IMR-90 (cell line): ENCODE measurements around the gene EIF2B4. TPM values are rescaled to one million over a fixed set of nuclear protein-coding genes. Genes with fewer than 3 reads are reported as not detected.

Experiments
- ATAC-seq: fragments of 200-7000 bp; cut with Tn5 transposase; 2 replicates; pipeline ENCODE4 v1.9.1; 2020; ENCODE audit warnings: low read depth, mild to moderate bottlenecking, moderate library complexity
- BruUV-seq: library from RNA; stranded (reverse); fragments of 400-500 nt; replicated peaks from 2 replicates; lab custom pipeline; 2021; lab: Mats Ljungman, UMichigan
- CTCF ChIA-PET: fragments of 300-600 bp; formaldehyde crosslinking; extraction: SDS; loops from one replicate; lab custom pipeline; 2021; ENCODE audit warnings: antibody characterized with exemption; lab: Yijun Ruan, JAX
- POLR2A ChIA-PET: fragments of 300-600 bp; sonication (Branson Sonifier 250); formaldehyde crosslinking; loops from one replicate; lab custom pipeline; 2022; ENCODE audit warnings: antibody characterized with exemption; ENCODE audit not compliant: unreplicated experiment; lab: Charles Lee
- DNase-seq: peaks from one replicate; pipeline ENCODE4 v3.0.0; 2013
- H2AFZ ChIP-seq: replicated peaks from 2 replicates; pipeline ENCODE3; 2013; ENCODE audit warnings: low read length, mild to moderate bottlenecking; ENCODE audit not compliant: poor library complexity
- H2AK5ac ChIP-seq: 2 replicates; pipeline ENCODE4 v1.6.1; 2013; ENCODE audit warnings: low read depth, low read length, inconsistent platforms
- H2AK9ac ChIP-seq: replicated peaks from 2 replicates; pipeline ENCODE3; 2013; ENCODE audit warnings: mild to moderate bottlenecking, low read depth, low read length, moderate library complexity; ENCODE audit not compliant: poor library complexity
- H2BK120ac ChIP-seq: 2 replicates; pipeline ENCODE4 v1.6.1; 2013; ENCODE audit warnings: low read depth, low read length, inconsistent platforms
- H2BK15ac ChIP-seq: 3 replicates; pipeline ENCODE4 v1.6.1; 2013; ENCODE audit warnings: low read depth, low read length, inconsistent platforms
- H2BK20ac ChIP-seq: 2 replicates; pipeline ENCODE4 v1.6.1; 2013; ENCODE audit warnings: low read depth, mild to moderate bottlenecking, inconsistent platforms, low read length, moderate library complexity
- H2BK5ac ChIP-seq: 2 replicates; pipeline ENCODE4 v1.6.1; 2013; ENCODE audit warnings: mild to moderate bottlenecking, low read depth, low read length, inconsistent platforms; ENCODE audit not compliant: poor library complexity, severe bottlenecking
- H3K14ac ChIP-seq: replicated peaks from 2 replicates; pipeline ENCODE4 v1.6.1; 2013; ENCODE audit warnings: low read depth, low read length, inconsistent platforms
- H3K18ac ChIP-seq: 2 replicates; pipeline ENCODE4 v1.6.1; 2013; ENCODE audit warnings: low read depth, low read length, control low read depth
- H3K23ac ChIP-seq: 2 replicates; pipeline ENCODE4 v1.6.1; 2013; ENCODE audit warnings: low read depth, low read length, inconsistent platforms
- H3K27ac ChIP-seq: 2 replicates; pipeline ENCODE4 v1.5.1; 2013; ENCODE audit warnings: mild to moderate bottlenecking, control low read depth, low read length; ENCODE audit not compliant: insufficient read depth
- H3K27me3 ChIP-seq: 2 replicates; pipeline ENCODE4 v1.6.1; 2013; ENCODE audit warnings: low read length; ENCODE audit not compliant: control insufficient read depth, insufficient read depth
- H3K36me3 ChIP-seq: 2 replicates; pipeline ENCODE4 v1.6.1; 2013; ENCODE audit warnings: low read length, mixed read lengths; ENCODE audit not compliant: control insufficient read depth, insufficient read depth
- H3K4ac ChIP-seq: 2 replicates; pipeline ENCODE4 v1.6.1; 2013; ENCODE audit warnings: low read depth, low read length, inconsistent platforms
- H3K4me1 ChIP-seq: 2 replicates; pipeline ENCODE4 v1.6.1; 2013; ENCODE audit warnings: low read length, mixed read lengths; ENCODE audit not compliant: control insufficient read depth, insufficient read depth
- H3K4me2 ChIP-seq: 2 replicates; pipeline ENCODE4 v1.6.1; 2013; ENCODE audit warnings: low read depth, mild to moderate bottlenecking, control low read depth, low read length, moderate library complexity
- H3K4me3 ChIP-seq: 2 replicates; pipeline ENCODE4 v1.5.1; 2013; ENCODE audit warnings: low read depth, mild to moderate bottlenecking, control low read depth, low read length, moderate library complexity; ENCODE audit not compliant: insufficient read depth
- H3K56ac ChIP-seq: 2 replicates; pipeline ENCODE4 v1.6.1; 2013; ENCODE audit warnings: low read length, inconsistent platforms; ENCODE audit not compliant: insufficient read depth; ENCODE audit errors: extremely low read depth
- H3K79me1 ChIP-seq, 2 experiments: 2 replicates each; pipeline ENCODE4 v1.6.1; 2013; ENCODE audit warnings: low read length in 2 of 2, inconsistent platforms in 1 of 2, low read depth in 1 of 2
- H3K9ac ChIP-seq: 2 replicates; pipeline ENCODE4 v1.6.1; 2013; ENCODE audit warnings: low read depth, low read length, control low read depth
- H3K9me1 ChIP-seq: 2 replicates; pipeline ENCODE4 v1.6.1; 2013; ENCODE audit warnings: low read length, inconsistent platforms; ENCODE audit not compliant: insufficient read depth
- H3K9me3 ChIP-seq: 2 replicates; pipeline ENCODE4 v1.6.1; 2013; ENCODE audit warnings: low read length; ENCODE audit not compliant: control insufficient read depth, insufficient read depth
- H4K20me1 ChIP-seq: 2 replicates; pipeline ENCODE4 v1.6.1; 2013; ENCODE audit warnings: low read length, inconsistent platforms; ENCODE audit not compliant: insufficient read depth
- H4K5ac ChIP-seq: 2 replicates; pipeline ENCODE4 v1.6.1; 2013; ENCODE audit warnings: mild to moderate bottlenecking, low read depth, low read length, control low read depth
- H4K8ac ChIP-seq, 2 experiments: 2 replicates each; pipeline ENCODE4 v1.6.1; 2013; ENCODE audit warnings: low read depth in 2 of 2, low read length in 2 of 2, control low read depth in 1 of 2, inconsistent platforms in 1 of 2
- H4K91ac ChIP-seq: 2 replicates; pipeline ENCODE4 v1.6.1; 2013; ENCODE audit warnings: low read depth, low read length, inconsistent platforms; ENCODE audit not compliant: insufficient read depth
- BHLHE40 ChIP-seq: fragments of 150-350 bp; IDR thresholded peaks from 2 replicates; pipeline ENCODE4 v1.6.1; 2016; ENCODE audit warnings: mild to moderate bottlenecking, low read depth, low read length
- CEBPB ChIP-seq: IDR thresholded peaks from 2 replicates; pipeline ENCODE4 v1.6.1; 2012; ENCODE audit warnings: low read depth, low read length, improper control_type of control experiment
- CHD1 ChIP-seq: IDR thresholded peaks from 2 replicates; pipeline ENCODE4 v1.6.1; 2012; ENCODE audit warnings: low read depth, low read length, improper control_type of control experiment
- CTCF ChIP-seq: conservative IDR thresholded peaks from 2 replicates; pipeline ENCODE4 v1.5.1; 2012; ENCODE audit warnings: mild to moderate bottlenecking, low read depth, low read length, improper control_type of control experiment
- FOS ChIP-seq: fragments of 150-350 bp; IDR thresholded peaks from 2 replicates; pipeline ENCODE4 v1.6.1; 2016; ENCODE audit warnings: low read depth, low read length
- MAFK ChIP-seq: IDR thresholded peaks from 2 replicates; pipeline ENCODE4 v1.6.1; 2012; ENCODE audit warnings: low read depth, low read length, improper control_type of control experiment
- MAZ ChIP-seq: IDR thresholded peaks from 2 replicates; pipeline ENCODE4 v1.6.1; 2012; ENCODE audit warnings: low read depth, mild to moderate bottlenecking, low read length, improper control_type of control experiment, moderate library complexity, borderline replicate concordance
- MXI1 ChIP-seq: IDR thresholded peaks from 2 replicates; pipeline ENCODE4 v1.6.1; 2012; ENCODE audit warnings: low read depth, mild to moderate bottlenecking, low read length, moderate library complexity, borderline replicate concordance
- NFE2L2 ChIP-seq: fragments of 150-350 bp; IDR thresholded peaks from 2 replicates; pipeline ENCODE4 v1.6.1; 2016; ENCODE audit warnings: low read depth, mild to moderate bottlenecking, low read length
- POLR2A ChIP-seq: IDR thresholded peaks from 2 replicates; pipeline ENCODE4 v1.6.1; 2012; ENCODE audit warnings: mild to moderate bottlenecking, low read depth, low read length
- RAD21 ChIP-seq: IDR thresholded peaks from 2 replicates; pipeline ENCODE4 v1.6.1; 2012; ENCODE audit warnings: low read length, improper control_type of control experiment
- RCOR1 ChIP-seq: IDR thresholded peaks from 2 replicates; pipeline ENCODE4 v1.6.1; 2012; ENCODE audit warnings: mild to moderate bottlenecking, low read length, improper control_type of control experiment; ENCODE audit not compliant: insufficient replicate concordance
- RFX5 ChIP-seq: IDR thresholded peaks from 2 replicates; pipeline ENCODE4 v1.8.0; 2012; ENCODE audit warnings: low read depth, mild to moderate bottlenecking, low read length, moderate library complexity
- SMC3 ChIP-seq: fragments of 150-350 bp; IDR thresholded peaks from 2 replicates; pipeline ENCODE4 v1.6.1; 2016; ENCODE audit warnings: low read depth, mild to moderate bottlenecking, antibody characterized with exemption, low read length, moderate library complexity
- USF2 ChIP-seq: fragments of 150-350 bp; IDR thresholded peaks from 2 replicates; pipeline ENCODE4 v1.6.1; 2017; ENCODE audit warnings: mild to moderate bottlenecking, antibody characterized with exemption, low read length, low read depth
- WGBS, 2 experiments: methylation state at CpG; one replicate each; pipeline versions ENCODE4 v1.1.5 to v1.1.7; 2013; ENCODE audit warnings: missing lambda C conversion rate in 2 of 2; ENCODE audit not compliant: insufficient read length in 1 of 2; ENCODE audit errors: extremely low coverage in 2 of 2; 5-methylcytosine and 5-hydroxymethylcytosine counted together
- dilution Hi-C: fragments of 300-500 bp; cut with HindIII; formaldehyde crosslinking; loops from one replicate; pipeline ENCODE4 v1.14.3; 2018; ENCODE audit warnings: low sequenced_read_pairs; ENCODE audit not compliant: unreplicated experiment
- in situ Hi-C: fragments of 300-500 bp; cut with MboI; formaldehyde crosslinking; loops from 3 replicates; pipeline ENCODE4 v1.14.3; 2019; ENCODE audit warnings: low sequenced_read_pairs, inconsistent platforms, mixed read lengths
- intact Hi-C: fragments of 100-400 bp; cut with micrococcal nuclease; formaldehyde crosslinking; loops from 2 replicates; pipeline ENCODE4 v1.10.0; 2022
- polyA plus RNA-seq, 3 experiments: library from polyadenylated mRNA; depleted of rRNA; stranded (reverse); fragments of >200 nt; gene quantifications; 2 replicates each; pipeline ENCODE4 v1.2.3, GENCODE V29; 2012; ENCODE audit warnings: low replicate concordance in 1 of 3
- total RNA-seq: library from RNA; depleted of rRNA; stranded (reverse); fragments of >200 nt; gene quantifications from 2 replicates; pipeline ENCODE4 v1.2.3, GENCODE V29; 2012
- TF ChIP-seq, protein P1 (sequence below): fragments of 150-350 bp; IDR thresholded peaks from 2 replicates; pipeline ENCODE4 v1.6.1; 2016; ENCODE audit warnings: low read depth, mild to moderate bottlenecking, low read length, moderate library complexity, borderline replicate concordance

EIF2B4 gene
- total and polyA plus RNA-seq, 2 of the 4 experiments (the other 2 are of a cell fraction) = 40.3 to 47.9 TPM

DNA sequence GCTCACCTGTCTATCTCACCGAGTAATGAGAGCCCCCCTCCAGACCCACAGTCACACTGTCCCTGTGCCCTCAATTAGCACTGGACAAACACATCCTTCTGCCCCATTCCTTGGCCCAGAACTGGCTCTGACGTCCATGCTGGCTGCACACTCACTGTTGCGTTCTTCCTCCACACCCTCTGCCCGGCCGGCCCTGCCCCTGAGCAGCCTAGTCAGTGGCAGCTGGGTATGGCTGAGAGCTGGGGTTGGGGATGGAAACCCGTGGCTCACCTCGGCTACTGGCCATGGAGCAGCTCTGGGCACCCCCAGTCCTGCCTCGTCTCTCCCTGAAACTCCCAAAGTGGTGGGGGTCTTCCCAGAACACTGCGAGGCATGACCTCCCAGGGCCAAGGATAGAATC lies 55.4 kb downstream of the EIF2B4 start:
- no peak overlapping the region for H3K4me3 ChIP-seq
- no peak for TF ChIP-seq SMC3
- TF ChIP-seq CTCF = no peak
- TF ChIP-seq NFE2L2 = no peak
- TF ChIP-seq MAFK = no peak
- TF ChIP-seq CHD1 = no peak
- no peak for TF ChIP-seq RFX5
- TF ChIP-seq USF2 = no peak
- no peak for TF ChIP-seq MAZ
- TF ChIP-seq RCOR1 = no peak
- no peak for TF ChIP-seq CEBPB
- TF ChIP-seq MXI1 = no peak
- TF ChIP-seq FOS = no peak
- TF ChIP-seq POLR2A = no peak
- TF ChIP-seq, protein P1, sequence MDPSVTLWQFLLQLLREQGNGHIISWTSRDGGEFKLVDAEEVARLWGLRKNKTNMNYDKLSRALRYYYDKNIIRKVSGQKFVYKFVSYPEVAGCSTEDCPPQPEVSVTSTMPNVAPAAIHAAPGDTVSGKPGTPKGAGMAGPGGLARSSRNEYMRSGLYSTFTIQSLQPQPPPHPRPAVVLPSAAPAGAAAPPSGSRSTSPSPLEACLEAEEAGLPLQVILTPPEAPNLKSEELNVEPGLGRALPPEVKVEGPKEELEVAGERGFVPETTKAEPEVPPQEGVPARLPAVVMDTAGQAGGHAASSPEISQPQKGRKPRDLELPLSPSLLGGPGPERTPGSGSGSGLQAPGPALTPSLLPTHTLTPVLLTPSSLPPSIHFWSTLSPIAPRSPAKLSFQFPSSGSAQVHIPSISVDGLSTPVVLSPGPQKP = no peak
- TF ChIP-seq BHLHE40 = no peak
- no peak for TF ChIP-seq RAD21
- H3K4me2 ChIP-seq = no peak overlapping the region
- no peak overlapping the region for H4K8ac ChIP-seq
- H3K56ac ChIP-seq = no peak overlapping the region
- intact Hi-C loops = no loop called here
- no peaks in the 10 kb centered on the region for H3K27me3 ChIP-seq
- H3K9ac ChIP-seq = no peak overlapping the region
- no peak overlapping the region for H3K23ac ChIP-seq
- CTCF ChIA-PET = no interaction called here
- H2BK15ac ChIP-seq = no peak overlapping the region
- no peak overlapping the region for H3K27ac ChIP-seq
- no peak overlapping the region for H2AK9ac ChIP-seq
- no peak overlapping the region for H4K91ac ChIP-seq
- H2AK5ac ChIP-seq = no peak overlapping the region
- in situ Hi-C loops = no loop called here
- no peak overlapping the region for H3K14ac ChIP-seq
- no peak overlapping the region for H2BK20ac ChIP-seq
- H3K36me3 ChIP-seq = peaks cover 16% of the 10 kb centered on the region
- peaks cover 6 to 13% of the 10 kb centered on the region in 2 experiments for H3K79me1 ChIP-seq
- peaks cover 4% of the 10 kb centered on the region; the same call in 1 of the 2 replicates for H3K9me1 ChIP-seq
- ATAC-seq (no peak), DNase-seq (no peak)
- no peaks in the 10 kb centered on the region for H4K20me1 ChIP-seq
- 100% methylated on average over 1 of the region's 9 CpGs; no CpG with 5 or more reads in 1 of the 2 experiments for WGBS, 2 experiments
- POLR2A ChIA-PET = no interaction called here
- H3K4ac ChIP-seq = no peak overlapping the region
- no peak overlapping the region for H2BK120ac ChIP-seq
- no peaks in the 10 kb centered on the region for H3K4me1 ChIP-seq
- H2AFZ ChIP-seq = no peak overlapping the region
- dilution Hi-C loops = no loop called here
- H4K5ac ChIP-seq = no peak overlapping the region
- H3K9me3 ChIP-seq = no peaks in the 10 kb centered on the region
- no peak overlapping the region for H3K18ac ChIP-seq
- BruUV-seq = no TSS peak
- H2BK5ac ChIP-seq = no peak overlapping the region
